Liver (tissue), 3 donors: ENCODE measurements around the gene MAL.

Experiments used
- ATF3 ChIP-seq: IDR thresholded peaks from 2 replicates; pipeline ENCODE4 v1.6.1; 2016; ENCODE audit warnings: antibody characterized with exemption
- EGR1 ChIP-seq, 2 donors: IDR thresholded peaks; 2 replicates each; pipeline ENCODE4 v1.6.1; 2016 to 2018; ENCODE audit warnings: antibody characterized with exemption in 2 of 2, low read depth in 2 of 2
- GABPA ChIP-seq, 2 donors: IDR thresholded peaks in 1 of 2; conservative IDR thresholded peaks in 1 of 2; 2 replicates each; pipeline ENCODE4 v1.6.1; 2016; ENCODE audit warnings: antibody characterized with exemption in 2 of 2, mild to moderate bottlenecking in 1 of 2, moderate library complexity in 1 of 2
- JUND ChIP-seq, 2 donors: IDR thresholded peaks; 2 replicates each; pipeline ENCODE4 v1.6.1; 2016; ENCODE audit warnings: antibody characterized with exemption in 2 of 2
- RAD21 ChIP-seq, 2 donors: IDR thresholded peaks; 2 replicates each; pipeline ENCODE4 v1.6.1; 2016; ENCODE audit warnings: antibody characterized with exemption in 2 of 2, mild to moderate bottlenecking in 2 of 2
- SP1 ChIP-seq: IDR thresholded peaks from 2 replicates; pipeline ENCODE4 v1.6.1; 2018; ENCODE audit warnings: antibody characterized with exemption, mild to moderate bottlenecking
- TAF1 ChIP-seq: conservative IDR thresholded peaks from 2 replicates; pipeline ENCODE4 v1.6.1; 2016; ENCODE audit warnings: antibody characterized with exemption, mild to moderate bottlenecking
- TF ChIP-seq, protein P1 (sequence below): fragments of 150-350 bp; IDR thresholded peaks from 2 replicates; pipeline ENCODE4 v1.5.1; 2017; ENCODE audit warnings: improper control_type of control experiment, low read depth, low read length; ENCODE audit not compliant: missing input control
- TF ChIP-seq, protein P2 (sequence below): IDR thresholded peaks from 2 replicates; pipeline ENCODE4 v1.6.1; 2016; ENCODE audit warnings: antibody characterized with exemption
- donor health status: healthy.
- donor health status: healthy.

DNA sequence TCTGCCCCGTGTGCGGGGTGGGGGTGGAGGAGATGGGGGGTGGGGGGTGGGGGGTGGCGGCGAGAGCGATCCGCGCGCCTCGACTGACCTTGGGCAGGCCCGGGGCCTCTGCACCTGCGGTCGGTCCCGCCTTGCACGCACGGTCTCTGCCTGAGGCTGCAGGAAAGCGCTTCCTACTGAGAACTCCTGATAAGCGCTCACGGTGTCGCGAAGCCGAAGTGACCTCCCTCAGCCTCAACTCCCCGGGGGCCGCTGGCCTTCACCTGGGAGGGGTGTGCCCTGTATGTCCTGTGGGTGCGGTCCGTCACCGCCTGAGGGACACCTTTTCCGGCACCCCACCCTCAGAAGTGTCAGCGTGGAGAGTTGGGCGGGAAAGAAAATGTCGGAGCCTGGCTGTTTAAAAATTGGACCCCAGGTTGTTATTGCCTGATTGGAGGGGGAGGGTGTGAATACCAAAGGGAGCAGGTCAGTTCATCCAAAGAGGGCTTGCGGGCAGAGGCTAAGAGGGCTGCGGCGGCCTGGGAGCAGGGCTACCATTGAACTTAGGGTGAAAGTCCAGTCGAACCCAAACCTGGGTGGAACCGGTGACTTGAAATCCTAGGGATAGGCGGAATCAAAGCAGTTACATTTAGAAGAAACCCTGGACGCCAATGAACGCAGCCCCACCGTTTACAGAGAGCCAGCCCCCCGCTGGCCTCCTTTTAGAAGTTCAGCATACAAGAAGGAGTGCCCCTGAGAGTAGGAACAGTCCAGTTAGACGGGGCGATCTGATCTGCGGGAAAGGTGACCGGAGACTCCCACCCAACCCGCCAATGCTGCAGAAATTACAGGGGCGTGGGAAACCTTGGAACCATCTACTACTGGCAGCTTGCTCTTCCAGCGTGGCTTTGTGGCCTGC, 1.2 kb downstream of the MAL start:
- TF ChIP-seq, protein P1, sequence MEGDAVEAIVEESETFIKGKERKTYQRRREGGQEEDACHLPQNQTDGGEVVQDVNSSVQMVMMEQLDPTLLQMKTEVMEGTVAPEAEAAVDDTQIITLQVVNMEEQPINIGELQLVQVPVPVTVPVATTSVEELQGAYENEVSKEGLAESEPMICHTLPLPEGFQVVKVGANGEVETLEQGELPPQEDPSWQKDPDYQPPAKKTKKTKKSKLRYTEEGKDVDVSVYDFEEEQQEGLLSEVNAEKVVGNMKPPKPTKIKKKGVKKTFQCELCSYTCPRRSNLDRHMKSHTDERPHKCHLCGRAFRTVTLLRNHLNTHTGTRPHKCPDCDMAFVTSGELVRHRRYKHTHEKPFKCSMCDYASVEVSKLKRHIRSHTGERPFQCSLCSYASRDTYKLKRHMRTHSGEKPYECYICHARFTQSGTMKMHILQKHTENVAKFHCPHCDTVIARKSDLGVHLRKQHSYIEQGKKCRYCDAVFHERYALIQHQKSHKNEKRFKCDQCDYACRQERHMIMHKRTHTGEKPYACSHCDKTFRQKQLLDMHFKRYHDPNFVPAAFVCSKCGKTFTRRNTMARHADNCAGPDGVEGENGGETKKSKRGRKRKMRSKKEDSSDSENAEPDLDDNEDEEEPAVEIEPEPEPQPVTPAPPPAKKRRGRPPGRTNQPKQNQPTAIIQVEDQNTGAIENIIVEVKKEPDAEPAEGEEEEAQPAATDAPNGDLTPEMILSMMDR: no peak
- TF ChIP-seq SP1 (no peak), TAF1 (no peak), RAD21 (IDR thresholded peaks at IDR 0.05) (no peak), ATF3 (no peak), EGR1 (IDR thresholded peaks at IDR 0.05; ENCODE audit: low read depth in 2 of 2) (no peak), JUND (IDR thresholded peaks at IDR 0.05) (no peak), GABPA (IDR thresholded peaks at IDR 0.05 in 1 of 2, conservative IDR thresholded peaks at IDR 0.05 in 1 of 2) (no peak)
- TF ChIP-seq, protein P2, sequence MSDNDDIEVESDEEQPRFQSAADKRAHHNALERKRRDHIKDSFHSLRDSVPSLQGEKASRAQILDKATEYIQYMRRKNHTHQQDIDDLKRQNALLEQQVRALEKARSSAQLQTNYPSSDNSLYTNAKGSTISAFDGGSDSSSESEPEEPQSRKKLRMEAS: no peak
